GM19043 (cell line): ENCODE measurements around the gene PIAS2.
A peak's percentile ranks its signal among the peaks of the same experiment; 100 is the strongest.
"Not testable (repeated sequence)": the region's sequence is repeated elsewhere in the genome, so short reads cannot be mapped to it uniquely, and the experiment has no call there.

ENCODE experiments used
- ATAC-seq: cut with Tn5 transposase; IDR thresholded peaks from one replicate; pipeline ENCODE4 v1.9.1; 2021; ENCODE audit warnings: low read depth; ENCODE audit not compliant: unreplicated experiment

The PIAS2 gene

GRCh38 chr18:46910856-46911255, 6.5 kb downstream of the PIAS2 start:
- ATAC-seq, result no peak

- no peak for ATAC-seq
Measured at GRCh38 chr18:46909497-46909896, 7.8 kb downstream of the PIAS2 start.

- no peak for ATAC-seq
Measured at GRCh38 chr18:46903406-46903805, 13.9 kb downstream of the PIAS2 start.

- peak; percentile 91 for ATAC-seq
Measured at GRCh38 chr18:46899274-46899948, 17.9 kb downstream of the PIAS2 start.

GRCh38 chr18:46894124-46894523, 23.2 kb downstream of the PIAS2 start:
- ATAC-seq, result no peak

GRCh38 chr18:46893360-46893759, 23.9 kb downstream of the PIAS2 start:
- no peak for ATAC-seq

GRCh38 chr18:46892842-46893241, 24.5 kb downstream of the PIAS2 start:
- ATAC-seq, result no peak

GRCh38 chr18:46891742-46892214, 25.5 kb downstream of the PIAS2 start:
- peak; percentile 77 for ATAC-seq

GRCh38 chr18:46888965-46889364, 28.3 kb downstream of the PIAS2 start:
- ATAC-seq, result no peak

GRCh38 chr18:46886893-46887292, 30.4 kb downstream of the PIAS2 start:
- no peak for ATAC-seq

- no peak for ATAC-seq
Measured at GRCh38 chr18:46883180-46883579, 34.1 kb downstream of the PIAS2 start.

- ATAC-seq, result no peak
Measured at GRCh38 chr18:46877329-46877987, 39.8 kb downstream of the PIAS2 start.

- ATAC-seq, result no peak
Measured at GRCh38 chr18:46868169-46868921, 49.0 kb downstream of the PIAS2 start.

GRCh38 chr18:46867367-46868143, 49.8 kb downstream of the PIAS2 start:
- no peak for ATAC-seq

GRCh38 chr18:46866523-46866922, 50.8 kb downstream of the PIAS2 start:
- ATAC-seq, result no peak

GRCh38 chr18:46865245-46865644, 52.1 kb downstream of the PIAS2 start:
- not testable (repeated sequence) for ATAC-seq

- peak; percentile 67 for ATAC-seq
Measured at GRCh38 chr18:46859855-46860254, 57.5 kb downstream of the PIAS2 start.

GRCh38 chr18:46858290-46858689, 59.0 kb downstream of the PIAS2 start:
- ATAC-seq, result no peak

GRCh38 chr18:46856973-46857372, 60.3 kb downstream of the PIAS2 start:
- ATAC-seq, result no peak

- no peak for ATAC-seq
Measured at GRCh38 chr18:46849007-46849406, 68.3 kb downstream of the PIAS2 start.

GRCh38 chr18:46843372-46843771, 73.9 kb downstream of the PIAS2 start:
- ATAC-seq, result no peak
